Measurements from ENCODE around the gene PTPRK. TPM values are rescaled to one million over a fixed set of nuclear protein-coding genes. Genes with fewer than 3 reads are reported as not detected.

The PTPRK gene
- total RNA-seq, 1 experiment from 2014 or later = 89.3 TPM

DNA sequence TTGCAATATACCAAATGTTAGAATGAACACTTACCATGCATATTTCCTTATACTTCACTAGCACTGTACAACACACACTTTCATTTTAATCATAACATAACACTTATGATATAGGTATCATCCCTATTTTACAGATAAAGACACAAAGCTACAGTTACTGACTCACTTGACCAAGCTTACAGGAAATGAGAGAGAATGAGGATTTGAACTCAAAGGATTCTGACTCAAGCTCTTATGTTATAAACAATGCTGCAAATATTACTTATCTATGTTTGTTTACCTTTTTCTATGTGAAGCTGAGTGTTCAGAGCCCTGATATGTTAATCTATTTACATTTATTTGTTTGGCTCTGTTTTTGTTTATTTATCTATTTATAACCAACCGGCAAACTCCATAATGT, 245.4 kb downstream of the PTPRK start:
- TF ChIP-seq, protein P1, sequence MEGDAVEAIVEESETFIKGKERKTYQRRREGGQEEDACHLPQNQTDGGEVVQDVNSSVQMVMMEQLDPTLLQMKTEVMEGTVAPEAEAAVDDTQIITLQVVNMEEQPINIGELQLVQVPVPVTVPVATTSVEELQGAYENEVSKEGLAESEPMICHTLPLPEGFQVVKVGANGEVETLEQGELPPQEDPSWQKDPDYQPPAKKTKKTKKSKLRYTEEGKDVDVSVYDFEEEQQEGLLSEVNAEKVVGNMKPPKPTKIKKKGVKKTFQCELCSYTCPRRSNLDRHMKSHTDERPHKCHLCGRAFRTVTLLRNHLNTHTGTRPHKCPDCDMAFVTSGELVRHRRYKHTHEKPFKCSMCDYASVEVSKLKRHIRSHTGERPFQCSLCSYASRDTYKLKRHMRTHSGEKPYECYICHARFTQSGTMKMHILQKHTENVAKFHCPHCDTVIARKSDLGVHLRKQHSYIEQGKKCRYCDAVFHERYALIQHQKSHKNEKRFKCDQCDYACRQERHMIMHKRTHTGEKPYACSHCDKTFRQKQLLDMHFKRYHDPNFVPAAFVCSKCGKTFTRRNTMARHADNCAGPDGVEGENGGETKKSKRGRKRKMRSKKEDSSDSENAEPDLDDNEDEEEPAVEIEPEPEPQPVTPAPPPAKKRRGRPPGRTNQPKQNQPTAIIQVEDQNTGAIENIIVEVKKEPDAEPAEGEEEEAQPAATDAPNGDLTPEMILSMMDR (conservative IDR thresholded peaks at IDR 0.05) = no peak
- no peak for TF ChIP-seq EZH2 (IDR thresholded peaks at IDR 0.05; ENCODE audit: low read depth)
- no peaks in the 10 kb centered on the region; the same call in 1 of the 2 replicates for H3F3A ChIP-seq (ENCODE audit: insufficient read depth, low read depth)
- H4K20me1 ChIP-seq (ENCODE audit: insufficient read depth) = no peaks in the 10 kb centered on the region
- H3K36me3 ChIP-seq (ENCODE audit: low read depth) = no peaks in the 10 kb centered on the region
- no peaks in the 10 kb centered on the region for H3K9me2 ChIP-seq (ENCODE audit: insufficient read depth)
- no TSS peak for BruUV-seq (replicated peaks)
- no peaks in the 10 kb centered on the region for H3K4me1 ChIP-seq (replicated peaks; ENCODE audit: insufficient read depth)
- no peak overlapping the region for H3K4me3 ChIP-seq
- no peak overlapping the region for H2AFZ ChIP-seq
- no peaks in the 10 kb centered on the region for H3K9me3 ChIP-seq (ENCODE audit: insufficient read depth, low read depth)
- H3K79me2 ChIP-seq (ENCODE audit: low read depth) = peaks cover 6% of the 10 kb centered on the region
- no peak overlapping the region for H3K4me2 ChIP-seq
- H3K27ac ChIP-seq = no peak overlapping the region
- CTCF ChIA-PET = no interaction called here
- POLR2A ChIA-PET (ENCODE audit: unreplicated experiment) = no interaction called here
- intact Hi-C loops (cut with micrococcal nuclease; ENCODE audit: unreplicated experiment) = no loop called here
- no peaks in the 10 kb centered on the region for H3K27me3 ChIP-seq (ENCODE audit: insufficient read depth, low read depth)
- DNase-seq = no peak

DNA sequence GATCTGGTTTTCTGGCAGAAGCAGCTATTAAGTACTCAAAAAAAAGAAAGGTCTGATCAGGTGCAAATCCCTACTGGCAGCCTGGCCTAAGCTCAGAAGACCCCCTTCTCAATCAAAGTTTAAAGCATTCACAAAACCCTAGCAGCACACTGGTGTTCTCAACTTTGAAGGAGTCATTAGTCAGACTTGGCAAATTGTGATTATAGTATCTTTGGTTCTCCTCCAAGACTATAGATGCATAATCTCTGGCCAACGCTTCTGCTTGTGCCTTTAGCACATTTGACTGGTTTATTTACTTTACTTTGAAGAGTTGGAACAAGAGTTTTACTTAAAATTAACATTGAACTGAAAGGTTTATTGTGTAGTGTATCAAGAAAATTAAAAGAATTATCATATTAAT, 248.9 kb downstream of the PTPRK start:
- H3K79me2 ChIP-seq (ENCODE audit: low read depth) = peaks cover 5% of the 10 kb centered on the region; the same call in 1 of the 2 replicates
- H4K20me1 ChIP-seq (ENCODE audit: insufficient read depth) = no peaks in the 10 kb centered on the region
- no peak overlapping the region for H2AFZ ChIP-seq
- H3F3A ChIP-seq (ENCODE audit: insufficient read depth, low read depth) = no peaks in the 10 kb centered on the region
- H3K9me2 ChIP-seq (ENCODE audit: insufficient read depth) = no peaks in the 10 kb centered on the region
- no TSS peak for BruUV-seq (replicated peaks)
- H3K27ac ChIP-seq = no peak overlapping the region
- no peaks in the 10 kb centered on the region for H3K4me1 ChIP-seq (replicated peaks; ENCODE audit: insufficient read depth)
- TF ChIP-seq, protein P1 (conservative IDR thresholded peaks at IDR 0.05) = no peak
- no peak for TF ChIP-seq EZH2 (IDR thresholded peaks at IDR 0.05; ENCODE audit: low read depth)
- no peaks in the 10 kb centered on the region for H3K27me3 ChIP-seq (ENCODE audit: insufficient read depth, low read depth)
- CTCF ChIA-PET = no interaction called here
- POLR2A ChIA-PET (ENCODE audit: unreplicated experiment) = no interaction called here
- no peak overlapping the region for H3K4me3 ChIP-seq
- H3K9me3 ChIP-seq (ENCODE audit: insufficient read depth, low read depth) = no peaks in the 10 kb centered on the region
- 0 out of 2 replicates have a peak, but pooled peaks cover 1% of the 10 kb centered on the region for H3K36me3 ChIP-seq (ENCODE audit: low read depth)
- no peak for DNase-seq
- no peak overlapping the region for H3K4me2 ChIP-seq
- intact Hi-C loops (cut with micrococcal nuclease; ENCODE audit: unreplicated experiment) = no loop called here

DNA sequence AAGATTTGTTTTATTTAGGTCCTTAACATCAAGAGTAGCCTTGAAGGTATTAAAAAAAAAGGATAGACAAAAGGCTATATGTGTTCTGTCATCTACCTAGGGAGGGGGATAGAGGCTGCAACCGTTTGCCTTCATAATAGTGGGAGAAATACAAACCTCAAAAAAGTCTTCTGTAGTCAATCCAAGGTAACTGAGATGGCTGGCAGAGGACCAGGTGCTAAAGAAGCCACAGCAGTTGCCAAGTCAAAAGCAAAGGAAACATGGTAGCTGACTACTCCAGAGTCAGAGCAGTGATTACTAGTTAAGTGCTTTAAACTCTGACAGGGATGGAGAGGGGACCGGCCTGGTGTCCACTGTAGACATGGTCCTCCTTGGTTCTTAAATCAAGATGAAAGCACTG, 249.4 kb downstream of the PTPRK start:
- H3K4me1 ChIP-seq (replicated peaks; ENCODE audit: insufficient read depth) = no peaks in the 10 kb centered on the region
- no TSS peak for BruUV-seq (replicated peaks)
- 0 out of 2 replicates have a peak, but pooled peaks cover 6% of the 10 kb centered on the region for H3K36me3 ChIP-seq (ENCODE audit: low read depth)
- no peak for DNase-seq
- peaks cover under 1% of the 10 kb centered on the region; the same call in 1 of the 2 replicates for H3K79me2 ChIP-seq (ENCODE audit: low read depth)
- H3K9me3 ChIP-seq (ENCODE audit: insufficient read depth, low read depth) = no peaks in the 10 kb centered on the region
- TF ChIP-seq, protein P1 (conservative IDR thresholded peaks at IDR 0.05) = no peak
- TF ChIP-seq EZH2 (IDR thresholded peaks at IDR 0.05; ENCODE audit: low read depth) = no peak
- no peak overlapping the region for H2AFZ ChIP-seq
- no peaks in the 10 kb centered on the region for H3F3A ChIP-seq (ENCODE audit: insufficient read depth, low read depth)
- ChIA-PET POLR2A (ENCODE audit: unreplicated experiment) (no interaction called here), CTCF (no interaction called here)
- no peaks in the 10 kb centered on the region for H4K20me1 ChIP-seq (ENCODE audit: insufficient read depth)
- no peak overlapping the region for H3K4me2 ChIP-seq
- intact Hi-C loops (cut with micrococcal nuclease; ENCODE audit: unreplicated experiment) = no loop called here
- H3K9me2 ChIP-seq (ENCODE audit: insufficient read depth) = no peaks in the 10 kb centered on the region
- no peaks in the 10 kb centered on the region for H3K27me3 ChIP-seq (ENCODE audit: insufficient read depth, low read depth)
- H3K4me3 ChIP-seq = no peak overlapping the region
- no peak overlapping the region for H3K27ac ChIP-seq
